GM12891 (cell line): ENCODE results near the gene CCNH.

Experiments used
- POLR2A ChIP-seq: IDR thresholded peaks from 2 replicates; pipeline ENCODE4 v1.6.1; 2011; ENCODE audit warnings: low read depth, low read length, control low read depth
- TAF1 ChIP-seq: IDR thresholded peaks from 2 replicates; pipeline ENCODE4 v1.6.1; 2011; ENCODE audit warnings: low read depth, low read length, control low read depth

DNA sequence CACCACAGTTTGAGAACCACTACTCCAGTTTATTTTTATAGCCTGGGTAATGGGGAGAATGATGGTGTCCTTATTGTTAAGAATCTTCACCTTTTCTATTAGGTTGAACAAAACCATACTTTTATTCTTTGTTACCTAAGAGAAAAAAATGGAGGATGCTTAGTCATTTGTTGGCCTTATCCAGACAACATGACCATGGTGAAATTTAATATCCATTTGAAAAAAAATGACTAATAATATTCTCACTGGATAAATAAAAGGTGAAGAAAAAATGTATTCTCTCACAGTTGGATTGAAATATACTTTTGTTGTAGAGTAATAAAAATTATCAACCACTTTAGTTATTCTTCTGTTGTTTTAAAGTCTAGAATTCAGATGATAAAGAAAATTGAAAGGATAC, 5.8 kb upstream of the CCNH start:
- TF ChIP-seq TAF1 (no peak), POLR2A (no peak)
